GM18499 (cell line): ENCODE data around the gene DYTN.

Experiments used
- ATAC-seq: cut with Tn5 transposase; IDR thresholded peaks from one replicate; pipeline ENCODE4 v1.9.1; 2021; ENCODE audit warnings: moderate number of reproducible peaks; ENCODE audit not compliant: insufficient read depth, unreplicated experiment

The DYTN gene

DNA sequence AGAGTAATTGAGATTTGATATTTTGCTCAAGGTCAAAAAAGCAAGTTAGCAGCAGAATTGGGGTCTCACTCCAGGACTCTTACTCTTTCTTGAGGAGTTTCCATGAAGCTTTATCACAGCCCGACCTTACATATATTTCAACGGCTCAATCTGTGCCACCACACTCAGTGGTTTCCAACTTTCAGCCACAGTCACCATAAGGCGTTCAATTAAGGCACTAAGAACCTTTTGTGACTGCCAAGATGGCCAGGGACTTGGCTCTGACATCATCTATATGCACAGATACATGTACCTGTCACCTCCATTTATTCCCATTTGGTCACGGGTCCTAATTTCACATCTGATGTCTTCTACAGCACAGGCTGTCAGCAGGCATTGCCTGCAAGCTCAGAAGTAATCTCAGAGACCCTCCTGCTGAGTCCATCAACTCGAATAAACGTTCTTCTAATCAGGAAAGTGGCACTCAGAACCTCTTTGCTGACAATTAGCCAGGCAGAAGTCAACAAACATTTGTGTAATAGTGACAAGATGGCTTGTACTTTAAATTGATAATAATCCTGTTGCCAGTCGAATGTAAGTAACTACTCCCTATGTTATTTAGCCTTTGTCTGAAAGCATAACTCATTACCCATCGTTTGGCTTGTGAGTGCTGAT is 16.1 kb downstream of the DYTN start:
- no peak for ATAC-seq

DNA sequence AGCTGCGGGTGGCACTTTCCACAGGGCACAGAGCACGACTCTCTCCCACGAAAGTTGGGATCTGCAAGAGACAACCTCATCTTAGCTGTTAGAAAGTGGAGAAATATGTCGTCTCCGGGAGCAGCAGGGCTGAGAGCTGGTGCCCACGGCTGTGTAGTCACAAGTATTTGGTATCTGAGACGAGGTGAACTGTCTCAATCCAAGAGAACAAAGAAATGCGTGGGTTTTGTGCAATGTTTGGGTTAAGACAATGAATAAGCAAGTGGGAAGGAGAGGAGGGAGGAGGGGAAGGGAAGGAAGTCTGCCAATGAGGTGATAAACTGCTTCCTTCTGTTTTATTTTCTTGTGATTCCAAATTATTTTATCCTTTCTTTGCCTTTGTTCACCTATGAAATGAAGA is 18.0 kb downstream of the DYTN start:
- ATAC-seq: no peak

DNA sequence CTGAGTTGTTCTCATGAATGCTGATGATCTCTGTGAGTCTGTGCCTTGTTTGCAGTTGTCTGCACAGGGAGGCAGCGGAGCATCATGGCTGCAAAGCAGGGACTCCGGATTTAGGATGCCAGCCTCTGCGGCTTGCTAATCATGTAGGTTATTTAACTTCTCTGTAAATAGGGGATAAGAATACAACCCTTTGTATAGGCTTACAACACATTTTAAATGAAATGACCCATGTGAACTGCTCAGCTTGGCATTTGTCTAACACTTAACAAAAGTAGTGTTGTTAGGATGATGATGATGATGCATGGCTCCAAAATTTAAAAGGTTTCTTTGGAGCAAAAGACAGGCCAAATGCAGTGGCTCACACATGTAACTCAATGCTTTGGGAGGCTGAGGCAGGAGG is 19.4 kb downstream of the DYTN start:
- no peak for ATAC-seq

DNA sequence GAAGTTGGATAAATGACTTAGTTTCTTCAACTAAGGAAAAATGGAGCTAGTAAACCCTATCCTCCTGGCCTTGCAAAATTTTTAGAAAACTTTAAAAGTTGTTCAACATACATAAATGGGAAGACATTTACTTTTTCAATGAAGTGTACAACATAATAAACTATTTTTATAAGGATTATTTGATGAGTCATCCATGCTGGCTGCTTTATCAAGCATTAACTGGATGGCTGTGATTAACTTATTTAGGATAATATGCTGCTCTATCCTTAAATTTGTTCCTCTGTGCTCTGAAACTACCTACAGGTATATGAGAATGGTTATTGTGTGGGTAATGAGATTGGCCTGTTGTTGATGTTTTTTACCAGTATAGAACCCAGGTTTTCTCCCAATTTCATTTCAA is 21.3 kb downstream of the DYTN start:
- ATAC-seq: no peak

DNA sequence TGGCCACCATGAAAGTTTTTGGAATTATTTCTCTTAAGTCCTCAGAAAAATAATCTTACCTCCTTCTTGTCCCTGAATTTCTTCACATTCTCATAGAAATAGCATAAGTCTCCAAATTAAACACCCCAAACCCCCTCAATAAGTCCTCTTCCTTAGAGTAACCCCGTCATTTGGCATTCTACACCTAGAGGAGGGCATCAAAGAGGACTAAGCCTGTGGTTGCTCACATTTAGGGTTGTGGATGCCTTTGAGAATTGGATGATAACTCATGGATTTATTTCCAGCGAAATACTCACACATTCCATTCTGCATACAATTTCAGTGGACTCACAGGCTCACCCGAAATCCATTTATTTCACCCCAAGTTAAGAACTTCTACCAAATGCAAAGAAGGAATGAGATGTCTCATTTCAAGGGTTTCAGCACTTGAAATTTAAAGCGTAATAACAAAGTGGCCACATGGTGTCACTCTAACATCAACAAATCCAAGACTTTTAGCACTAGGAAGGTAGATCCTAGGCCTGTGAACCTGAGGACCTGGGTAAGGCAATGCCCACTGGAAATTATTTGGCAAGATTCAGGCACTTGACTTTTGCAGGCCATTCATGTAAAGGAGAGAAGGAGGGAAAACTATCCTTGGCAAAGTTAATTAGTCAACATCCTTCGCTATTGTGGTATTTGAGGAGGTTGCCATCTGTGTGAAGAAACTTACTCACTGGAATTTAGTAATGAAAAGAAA is 24.6 kb downstream of the DYTN start:
- no peak for ATAC-seq

DNA sequence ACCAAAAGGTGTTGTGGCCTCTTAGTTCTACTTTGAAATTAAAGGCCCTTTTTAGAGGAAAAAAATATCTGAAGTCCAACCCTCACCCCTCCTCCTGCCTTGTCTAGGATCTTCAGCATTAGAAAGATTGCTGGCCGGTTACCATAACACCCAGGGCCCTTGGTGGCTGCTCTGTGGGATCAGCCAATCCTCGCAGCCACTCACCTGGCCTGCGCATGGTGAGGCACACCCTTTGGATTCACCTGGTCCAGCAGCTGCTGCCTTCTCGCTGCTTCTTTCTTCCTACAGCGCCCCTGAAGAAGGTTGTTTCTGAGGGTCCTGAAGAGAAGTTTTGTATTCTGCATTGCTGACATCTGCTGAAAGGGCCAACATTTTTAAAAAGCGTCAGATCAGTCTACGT is 25.2 kb downstream of the DYTN start:
- no peak for ATAC-seq

DNA sequence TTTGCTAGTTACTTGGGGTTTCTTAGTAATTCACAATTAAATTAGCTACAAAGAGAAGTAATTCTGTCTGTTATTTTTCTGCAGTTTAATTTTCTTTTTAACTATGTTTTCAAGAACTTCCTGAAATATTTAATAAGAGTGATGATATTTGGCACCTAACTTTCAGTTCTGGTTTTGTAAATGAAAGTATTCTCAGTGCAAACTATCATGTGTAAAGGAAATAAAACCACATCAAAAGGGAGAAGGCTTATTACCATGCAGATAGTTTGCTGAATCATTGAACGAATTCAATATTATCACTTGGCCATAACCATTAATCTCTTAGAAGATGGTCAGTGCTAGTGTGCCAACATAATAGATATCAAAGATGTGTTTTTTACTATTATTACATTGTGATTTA is 29.2 kb downstream of the DYTN start:
- no peak for ATAC-seq

DNA sequence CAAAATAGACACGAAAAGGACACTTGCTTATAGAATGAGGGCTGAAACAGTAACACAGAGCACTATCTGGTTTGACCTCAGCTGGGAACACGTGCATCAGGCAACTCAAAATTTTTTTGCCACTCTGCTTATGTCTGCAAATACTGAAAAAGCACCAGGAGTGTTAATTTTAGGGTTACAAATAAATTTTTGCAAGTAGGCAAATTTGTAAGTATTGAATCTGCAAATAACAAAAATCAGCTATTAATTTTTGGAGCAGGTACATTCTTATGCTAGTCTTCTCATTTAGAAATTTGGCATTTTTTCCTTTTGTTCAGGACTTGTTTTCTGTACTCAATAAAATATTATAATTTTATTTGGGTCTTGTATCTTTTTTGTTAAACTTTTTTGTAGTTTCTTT is 29.7 kb downstream of the DYTN start:
- no peak for ATAC-seq

DNA sequence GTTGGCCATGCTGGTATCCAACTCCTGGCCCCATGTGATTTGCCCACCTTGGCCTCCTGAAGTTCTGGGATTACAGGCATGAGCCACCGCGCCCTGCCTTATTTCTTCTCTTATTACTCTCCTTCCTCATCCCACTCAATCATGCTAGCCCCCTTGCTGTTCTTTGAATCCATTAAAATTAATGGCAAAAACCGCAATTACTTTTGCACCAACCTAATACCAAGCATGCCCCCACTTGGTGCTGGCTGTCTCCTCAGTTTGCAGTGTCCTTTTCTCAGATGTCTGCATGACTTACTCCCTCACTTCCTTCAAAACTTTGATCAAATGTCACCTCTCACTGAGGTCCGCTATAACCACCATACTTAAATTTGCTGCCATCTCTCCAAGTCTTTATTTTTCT is 34.6 kb downstream of the DYTN start:
- ATAC-seq: no peak

DNA sequence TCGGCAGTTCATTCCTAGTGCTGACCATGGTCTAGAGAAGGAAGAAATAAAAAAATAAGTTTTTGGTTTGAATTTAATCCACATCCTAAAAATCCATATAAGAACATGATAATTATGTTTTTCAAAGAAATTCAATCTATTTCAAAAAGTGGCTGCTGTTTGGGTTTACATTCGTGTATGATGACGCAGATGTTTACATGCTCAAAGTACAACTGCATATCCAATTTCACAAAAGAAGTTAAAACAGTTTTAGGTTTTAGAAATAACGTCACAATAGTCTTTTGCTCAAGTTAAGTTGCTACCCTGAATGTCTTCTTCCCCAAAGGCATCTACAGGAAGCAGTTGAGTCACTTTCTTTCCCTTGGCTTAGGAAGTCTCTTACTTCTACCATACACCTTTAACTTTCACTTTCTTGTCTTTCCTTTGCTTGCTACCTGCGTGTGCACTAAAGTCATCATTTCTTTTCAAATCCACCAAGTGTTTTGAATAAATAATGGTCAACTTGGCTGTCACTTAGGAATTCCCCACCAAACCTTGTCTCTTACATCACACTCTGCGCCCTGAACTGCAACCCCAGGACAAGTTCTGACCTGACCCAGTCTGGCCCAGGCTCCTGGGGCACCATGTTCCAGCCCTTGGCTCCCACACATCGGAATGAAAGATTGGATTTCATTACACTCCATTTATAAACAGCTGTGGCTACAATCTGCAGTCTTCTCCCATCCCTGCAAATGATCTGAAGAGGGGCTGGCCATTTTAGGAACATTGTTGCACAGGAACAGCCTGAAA is 47.5 kb downstream of the DYTN start:
- no peak for ATAC-seq

DNA sequence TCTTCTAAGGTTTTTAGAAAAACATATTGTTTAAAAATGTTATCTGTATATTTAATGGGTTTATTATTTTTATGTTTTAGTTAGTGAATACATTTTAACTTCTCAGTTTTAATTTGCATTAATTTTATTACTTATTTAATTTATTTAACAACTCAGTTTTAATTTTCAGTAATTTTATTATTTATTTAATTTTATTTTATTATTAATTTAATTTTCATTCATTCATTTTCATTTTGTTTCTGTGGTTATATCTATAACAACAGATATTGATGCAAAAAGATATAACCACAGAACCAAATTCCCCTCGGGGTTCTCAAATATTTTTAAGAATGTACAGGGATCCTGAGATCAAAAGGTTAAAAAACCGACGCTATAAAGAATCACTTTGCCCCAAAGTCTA is 52.9 kb downstream of the DYTN start:
- ATAC-seq: no peak

DNA sequence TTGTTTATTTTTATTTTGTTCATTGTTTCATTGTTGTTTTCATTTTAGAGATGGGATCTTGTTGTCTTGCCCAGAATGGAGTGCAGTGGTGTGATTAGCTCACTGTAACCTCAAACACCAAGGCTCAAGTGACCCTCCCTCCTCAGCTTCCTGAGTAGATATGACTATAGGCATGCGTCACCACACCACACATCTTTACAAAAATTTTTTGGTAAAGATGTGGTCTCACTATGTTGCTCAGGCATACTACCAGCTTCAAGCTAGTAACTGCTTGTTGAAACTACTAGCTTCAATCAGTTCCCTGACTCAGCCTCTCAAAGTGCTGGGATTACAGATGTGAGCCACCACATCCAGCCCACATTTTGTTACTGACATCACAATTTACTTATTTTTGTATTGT is 61.1 kb downstream of the DYTN start:
- no peak for ATAC-seq

DNA sequence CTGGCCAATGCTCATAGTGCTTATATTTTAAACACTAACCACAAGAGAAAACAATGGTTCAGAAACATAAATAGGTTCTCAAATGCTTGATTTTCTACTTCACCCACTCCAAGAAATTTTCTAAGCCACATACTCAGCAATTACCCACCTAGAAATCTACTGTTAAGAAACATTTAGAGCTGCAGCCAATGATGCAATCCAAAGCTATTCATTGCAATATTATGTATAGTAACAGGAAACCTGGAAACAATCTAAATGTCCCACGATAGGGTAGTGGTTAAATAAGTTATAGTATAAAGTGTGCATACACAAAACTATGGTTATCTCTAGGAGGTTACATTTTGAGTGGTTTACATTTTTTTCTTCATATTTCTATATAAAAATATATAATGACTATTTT is 70.2 kb downstream of the DYTN start:
- no peak for ATAC-seq

DNA sequence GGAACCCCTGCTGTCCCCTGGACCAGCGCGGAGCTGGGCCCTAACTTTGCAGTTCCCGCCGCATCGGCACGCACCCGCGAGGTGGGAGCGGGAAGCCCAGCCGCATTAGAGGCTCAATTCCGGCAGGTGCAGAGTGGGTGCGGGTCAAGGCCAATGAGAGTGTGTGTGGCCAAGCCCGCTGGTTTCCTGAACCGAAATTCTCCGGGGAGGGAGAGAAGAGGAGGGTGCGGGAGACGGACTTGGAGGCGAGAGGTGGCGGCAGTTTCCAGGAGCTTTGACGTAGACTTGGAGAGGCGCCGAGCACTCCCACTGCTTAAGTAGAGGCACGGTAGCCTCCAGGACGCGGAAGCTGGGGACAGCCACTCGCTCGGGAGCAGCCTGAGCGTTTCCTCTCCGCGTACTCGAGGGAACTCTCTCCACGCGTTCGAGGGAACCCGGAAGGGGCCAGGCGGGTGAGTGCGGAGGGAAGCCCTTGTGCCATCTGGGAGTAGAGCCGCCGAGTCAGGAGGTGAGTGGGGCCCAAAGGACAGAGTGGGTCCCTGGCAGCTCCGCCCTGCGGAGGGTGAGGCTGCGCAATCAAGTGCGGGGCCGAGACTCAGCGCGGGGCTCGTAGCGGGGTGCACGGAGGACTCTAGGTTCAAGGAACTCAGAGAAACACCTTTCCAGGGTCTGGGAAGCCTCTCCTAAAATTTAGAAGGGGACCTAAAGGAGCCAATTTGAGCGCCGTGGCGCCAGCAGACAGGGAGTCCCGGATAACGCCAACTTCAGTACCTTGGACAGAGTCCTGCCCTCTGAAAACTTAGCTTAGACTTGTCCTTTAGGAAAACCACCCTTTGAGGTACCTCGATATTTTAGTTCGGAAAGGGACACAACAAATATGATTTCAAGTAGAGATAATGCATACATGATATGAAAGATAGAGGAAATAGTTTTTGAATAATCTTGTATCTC is 75.8 kb downstream of the DYTN start, which contains the start of gene FAM237A:
FAM237A (plus strand) TSS at position 413 of the 951 bp plus-strand sequence. CDS start 1,750 bp downstream, outside the sequence.
- ATAC-seq: no peak

DNA sequence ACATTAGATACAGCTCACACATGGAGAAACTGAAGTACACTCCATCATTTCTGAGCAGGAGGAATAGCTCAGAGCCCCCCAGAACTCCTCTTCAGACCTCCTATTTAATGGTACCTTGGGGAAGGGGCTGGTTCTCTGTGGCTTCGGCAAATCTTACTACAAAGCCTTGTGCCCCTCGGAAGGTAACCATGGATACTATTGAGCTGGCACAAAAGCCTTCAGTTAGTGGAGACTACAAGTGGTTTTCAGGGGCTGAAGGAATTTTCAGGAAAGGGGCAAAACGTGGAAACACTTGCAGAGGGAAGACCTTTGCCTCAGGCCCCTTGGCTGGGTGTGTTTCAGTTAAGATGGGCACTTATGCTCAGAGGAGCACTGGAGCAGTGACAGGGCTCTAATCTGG is 77.0 kb downstream of the DYTN start:
- no peak for ATAC-seq

DNA sequence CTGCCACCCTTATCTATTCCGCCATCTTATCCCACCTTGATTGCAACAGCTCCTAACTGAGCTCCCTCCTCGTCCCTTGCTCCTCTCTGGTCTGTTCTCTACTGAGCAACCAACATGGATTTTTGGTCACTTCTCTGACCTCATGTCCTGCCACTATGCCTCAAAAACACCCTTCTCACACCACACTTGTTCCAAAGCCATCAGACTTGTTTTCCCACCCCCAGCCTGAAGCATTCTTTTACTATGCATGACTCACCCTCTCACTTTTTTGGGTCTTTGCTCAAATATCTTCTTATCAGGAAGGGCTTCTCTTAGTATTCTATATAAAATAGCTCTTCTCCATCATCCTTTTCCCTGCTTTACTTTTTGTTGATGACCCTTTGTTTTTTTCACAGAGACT is 78.6 kb downstream of the DYTN start:
- ATAC-seq: no peak

DNA sequence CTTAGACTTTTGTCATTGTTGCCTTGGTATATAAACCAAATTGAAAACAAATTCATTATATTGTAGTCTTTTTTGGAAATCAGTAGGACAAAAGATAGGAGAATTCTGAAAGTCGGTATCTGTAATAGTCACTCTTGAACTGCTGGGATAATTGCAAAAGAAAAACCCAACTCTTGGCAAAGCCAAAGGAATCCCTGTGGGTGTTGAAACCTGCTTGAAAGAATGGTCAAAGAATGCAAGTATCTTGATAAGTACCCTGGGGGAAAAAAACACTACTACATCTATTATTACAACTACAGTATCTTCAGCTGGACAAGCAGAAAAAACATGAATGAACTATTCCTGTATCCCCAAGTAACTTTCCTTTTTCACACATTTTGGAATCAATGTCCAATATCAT is 83.2 kb downstream of the DYTN start:
- no peak for ATAC-seq

DNA sequence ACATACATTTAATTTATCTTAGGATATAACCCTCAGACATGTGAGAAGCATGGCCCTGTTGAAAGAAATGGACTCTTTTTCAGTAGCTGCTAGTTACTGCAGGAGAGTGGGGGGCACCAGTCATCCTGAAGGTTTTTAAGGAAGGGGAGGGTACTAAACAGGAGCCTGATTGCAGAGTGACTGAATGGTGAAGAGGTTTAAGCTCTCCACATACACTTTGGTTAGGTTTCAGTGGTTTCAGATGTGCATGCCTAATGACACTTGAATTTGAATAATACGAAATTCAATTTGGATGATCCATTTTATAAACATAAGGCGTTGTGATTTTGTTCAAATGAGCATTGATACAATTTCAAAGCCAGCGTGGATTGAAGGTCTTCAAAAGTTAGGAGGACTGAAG is 86.9 kb downstream of the DYTN start:
- ATAC-seq: no peak

DNA sequence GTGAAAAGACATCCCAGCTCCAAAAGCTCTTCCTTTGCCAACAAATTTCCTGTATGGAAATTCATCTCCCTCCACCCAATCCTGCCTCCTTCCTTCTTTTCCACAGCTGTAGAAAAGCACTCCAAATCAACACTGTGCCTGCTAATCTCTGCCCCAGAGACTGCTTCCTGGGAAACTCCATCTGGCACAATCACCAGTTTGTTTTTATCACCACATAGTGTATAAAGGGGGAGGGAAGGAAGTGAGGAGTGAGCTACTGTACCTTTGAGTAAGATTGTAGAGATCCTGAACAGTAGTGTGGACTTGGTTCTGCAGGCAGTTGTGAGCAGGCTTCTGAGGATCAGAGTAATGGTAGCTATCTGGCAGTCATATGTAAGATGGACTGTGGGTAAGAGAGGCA is 90.6 kb downstream of the DYTN start:
- ATAC-seq: no peak

DNA sequence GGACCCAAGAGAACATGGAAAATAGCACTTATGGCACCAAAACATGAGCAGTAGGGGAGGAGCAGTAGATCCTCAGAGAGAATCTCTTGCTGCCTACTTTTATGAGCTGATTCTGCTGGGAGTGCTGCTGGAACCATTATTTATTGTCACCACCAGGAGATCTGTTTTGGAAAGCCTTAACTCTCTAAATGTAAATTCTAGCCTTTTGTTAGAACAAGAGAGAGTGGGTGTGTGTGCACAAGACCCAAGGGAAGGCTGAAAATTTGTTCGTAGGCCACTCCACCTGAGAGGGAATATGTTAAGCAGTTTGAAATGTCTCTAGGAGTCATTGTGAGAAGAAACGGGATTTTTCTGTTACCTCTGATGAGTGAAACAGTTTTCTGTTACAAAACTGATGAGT is 92.1 kb downstream of the DYTN start:
- no peak for ATAC-seq
